BE2C (cell line): ENCODE data around the gene PLCB1.
A peak's percentile ranks its signal among the peaks of the same experiment; 100 is the strongest.

Experiments used
- DNase-seq: peaks from one replicate; pipeline ENCODE4 v3.0.0-alpha.2; 2020
- H3K27me3 ChIP-seq: fragments of 250-450 bp; sonication (Bioruptor Pico); 2 replicates; pipeline ENCODE4 v1.5.1; 2020; ENCODE audit warnings: mild to moderate bottlenecking
- H3K36me3 ChIP-seq: fragments of 250-450 bp; sonication (Bioruptor Pico); 2 replicates; pipeline ENCODE4 v1.5.1; 2020; ENCODE audit warnings: mild to moderate bottlenecking
- H3K4me1 ChIP-seq: fragments of 250-450 bp; sonication (Bioruptor Pico); 2 replicates; pipeline ENCODE4 v1.5.1; 2020
- H3K4me3 ChIP-seq: 2 replicates; pipeline ENCODE4 v1.5.1; 2011; ENCODE audit warnings: low read depth, low read length
- H3K9me3 ChIP-seq: fragments of 250-450 bp; sonication (Bioruptor Pico); 2 replicates; pipeline ENCODE4 v1.5.1; 2020
- TF ChIP-seq, protein P1 (sequence below): IDR thresholded peaks from 2 replicates; pipeline ENCODE4 v1.5.1; 2012; ENCODE audit warnings: mild to moderate bottlenecking, low read depth, low read length

PLCB1 gene

DNA sequence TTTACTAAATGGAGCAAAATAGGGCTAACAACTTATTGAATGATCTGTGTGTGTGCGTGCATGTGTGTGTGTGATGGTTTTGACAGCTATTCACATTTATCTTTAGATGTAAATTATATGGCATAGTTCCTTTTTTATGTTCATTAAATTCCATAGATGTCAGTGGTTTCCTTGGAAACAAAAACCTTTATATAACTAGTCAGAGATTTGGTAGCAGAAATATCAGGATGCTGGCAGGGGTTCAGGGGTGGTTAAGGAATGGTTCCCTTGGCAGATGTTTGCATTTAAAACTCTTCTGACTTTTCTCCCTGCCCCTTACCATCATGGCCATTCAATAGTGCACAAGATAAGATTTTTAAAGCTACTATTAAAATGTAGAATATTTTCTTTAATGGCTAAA, 256.6 kb downstream of the PLCB1 start:
- H3K9me3 ChIP-seq = no peaks in the 10 kb centered on the region
- no peaks in the 10 kb centered on the region for H3K27me3 ChIP-seq
- peaks cover 57% of the 10 kb centered on the region for H3K4me1 ChIP-seq
- H3K36me3 ChIP-seq = no peaks in the 10 kb centered on the region
- no peak overlapping the region for H3K4me3 ChIP-seq
- TF ChIP-seq, protein P1, sequence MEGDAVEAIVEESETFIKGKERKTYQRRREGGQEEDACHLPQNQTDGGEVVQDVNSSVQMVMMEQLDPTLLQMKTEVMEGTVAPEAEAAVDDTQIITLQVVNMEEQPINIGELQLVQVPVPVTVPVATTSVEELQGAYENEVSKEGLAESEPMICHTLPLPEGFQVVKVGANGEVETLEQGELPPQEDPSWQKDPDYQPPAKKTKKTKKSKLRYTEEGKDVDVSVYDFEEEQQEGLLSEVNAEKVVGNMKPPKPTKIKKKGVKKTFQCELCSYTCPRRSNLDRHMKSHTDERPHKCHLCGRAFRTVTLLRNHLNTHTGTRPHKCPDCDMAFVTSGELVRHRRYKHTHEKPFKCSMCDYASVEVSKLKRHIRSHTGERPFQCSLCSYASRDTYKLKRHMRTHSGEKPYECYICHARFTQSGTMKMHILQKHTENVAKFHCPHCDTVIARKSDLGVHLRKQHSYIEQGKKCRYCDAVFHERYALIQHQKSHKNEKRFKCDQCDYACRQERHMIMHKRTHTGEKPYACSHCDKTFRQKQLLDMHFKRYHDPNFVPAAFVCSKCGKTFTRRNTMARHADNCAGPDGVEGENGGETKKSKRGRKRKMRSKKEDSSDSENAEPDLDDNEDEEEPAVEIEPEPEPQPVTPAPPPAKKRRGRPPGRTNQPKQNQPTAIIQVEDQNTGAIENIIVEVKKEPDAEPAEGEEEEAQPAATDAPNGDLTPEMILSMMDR = no peak
- DNase-seq = no peak

- Histone ChIP-seq H3K36me3 (no peaks in the 10 kb centered on the region), H3K27me3 (no peaks in the 10 kb centered on the region), H3K4me3 (no peak overlapping the region), H3K4me1 (peaks cover 54% of the 10 kb centered on the region), H3K9me3 (no peaks in the 10 kb centered on the region)
- TF ChIP-seq, protein P1 = peak; percentile 39; the same call in 1 of the 2 replicates
- peak; percentile 43 for DNase-seq
These were observed 257.4 kb downstream of the PLCB1 start for GRCh38 chr20:8389381-8390036.

DNA sequence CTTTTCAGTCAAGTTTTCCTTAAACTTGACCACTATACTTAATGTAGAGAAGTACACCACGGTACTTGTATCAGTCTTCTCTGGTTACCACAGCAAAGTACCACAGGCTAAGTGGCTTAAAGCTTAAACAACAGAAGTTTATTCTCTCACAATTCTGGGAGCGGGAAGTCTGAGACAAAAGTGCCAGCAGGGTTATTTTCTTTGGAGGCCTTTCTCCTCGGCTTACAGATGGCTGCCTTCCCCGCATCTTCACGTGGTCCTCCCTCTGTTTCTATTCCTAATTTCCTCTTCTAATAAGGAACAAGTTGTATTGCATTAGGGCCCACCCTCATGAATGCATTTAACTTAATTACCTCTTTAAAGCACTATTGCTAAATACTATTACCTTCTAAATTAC, 258.0 kb downstream of the PLCB1 start:
- no peak overlapping the region for H3K4me3 ChIP-seq
- DNase-seq = no peak
- no peaks in the 10 kb centered on the region for H3K36me3 ChIP-seq
- H3K9me3 ChIP-seq = no peaks in the 10 kb centered on the region
- H3K27me3 ChIP-seq = no peaks in the 10 kb centered on the region
- TF ChIP-seq, protein P1 = no peak
- peaks cover 49% of the 10 kb centered on the region for H3K4me1 ChIP-seq

GRCh38 chr20:8390500-8390899, 258.4 kb downstream of the PLCB1 start:
- DNase-seq = no peak
- Histone ChIP-seq H3K36me3 (no peaks in the 10 kb centered on the region), H3K4me3 (no peak overlapping the region), H3K27me3 (no peaks in the 10 kb centered on the region), H3K9me3 (no peaks in the 10 kb centered on the region), H3K4me1 (peaks cover 48% of the 10 kb centered on the region)
- TF ChIP-seq, protein P1 = no peak

DNA sequence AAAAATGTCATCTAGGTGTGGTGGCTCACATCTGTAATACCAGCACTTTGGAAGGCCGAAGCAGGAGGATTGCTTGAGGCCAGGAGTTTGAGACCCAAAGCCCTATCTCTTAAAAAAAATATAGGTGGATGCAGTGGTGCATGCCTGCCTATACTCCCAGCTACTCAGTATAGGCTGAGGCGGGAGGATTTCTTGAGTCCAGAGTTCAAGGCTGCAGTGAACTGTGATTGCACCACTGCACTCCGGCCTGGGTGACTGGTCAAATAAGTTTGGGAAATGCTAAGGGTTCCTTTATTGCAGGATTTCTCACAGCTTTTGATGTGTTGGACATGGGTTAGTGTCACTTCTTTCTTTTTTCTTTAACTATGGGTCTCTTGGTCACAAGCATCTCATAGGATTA, 261.3 kb downstream of the PLCB1 start:
- Histone ChIP-seq H3K4me1 (peaks cover 26% of the 10 kb centered on the region), H3K27me3 (no peaks in the 10 kb centered on the region), H3K36me3 (no peaks in the 10 kb centered on the region), H3K9me3 (no peaks in the 10 kb centered on the region), H3K4me3 (no peak overlapping the region)
- DNase-seq = no peak
- TF ChIP-seq, protein P1 = no peak

GRCh38 chr20:8394308-8394945, 262.4 kb downstream of the PLCB1 start:
- H3K27me3 ChIP-seq = no peaks in the 10 kb centered on the region

More at GRCh38 chr20:8394308-8394945, 262.4 kb downstream of the PLCB1 start:
- DNase-seq = no peak
- TF ChIP-seq, protein P1 = no peak
- Histone ChIP-seq H3K4me3 (no peak overlapping the region), H3K36me3 (no peaks in the 10 kb centered on the region), H3K4me1 (peaks cover 17% of the 10 kb centered on the region), H3K9me3 (no peaks in the 10 kb centered on the region)
